ENCODE data around the gene CMTM3.

DNA sequence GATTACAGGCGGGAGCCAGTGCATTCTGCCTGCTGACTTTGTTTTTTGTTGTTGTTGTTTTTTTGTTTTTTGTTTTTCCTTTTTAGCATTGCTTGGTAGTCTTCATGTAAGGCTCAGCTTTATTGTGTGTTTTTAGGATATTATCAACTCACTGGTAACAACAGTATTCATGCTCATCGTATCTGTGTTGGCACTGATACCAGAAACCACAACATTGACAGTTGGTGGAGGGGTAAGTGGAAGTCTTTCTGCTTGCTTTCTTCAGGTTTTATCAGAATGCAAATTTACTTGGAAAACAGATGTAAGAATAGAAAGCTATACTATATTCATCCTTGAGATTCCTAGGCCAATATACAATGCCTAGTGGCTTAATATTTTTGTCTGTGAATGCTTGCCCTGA, 41.5 kb upstream of the CMTM3 start:
- TF ChIP-seq, protein P1, sequence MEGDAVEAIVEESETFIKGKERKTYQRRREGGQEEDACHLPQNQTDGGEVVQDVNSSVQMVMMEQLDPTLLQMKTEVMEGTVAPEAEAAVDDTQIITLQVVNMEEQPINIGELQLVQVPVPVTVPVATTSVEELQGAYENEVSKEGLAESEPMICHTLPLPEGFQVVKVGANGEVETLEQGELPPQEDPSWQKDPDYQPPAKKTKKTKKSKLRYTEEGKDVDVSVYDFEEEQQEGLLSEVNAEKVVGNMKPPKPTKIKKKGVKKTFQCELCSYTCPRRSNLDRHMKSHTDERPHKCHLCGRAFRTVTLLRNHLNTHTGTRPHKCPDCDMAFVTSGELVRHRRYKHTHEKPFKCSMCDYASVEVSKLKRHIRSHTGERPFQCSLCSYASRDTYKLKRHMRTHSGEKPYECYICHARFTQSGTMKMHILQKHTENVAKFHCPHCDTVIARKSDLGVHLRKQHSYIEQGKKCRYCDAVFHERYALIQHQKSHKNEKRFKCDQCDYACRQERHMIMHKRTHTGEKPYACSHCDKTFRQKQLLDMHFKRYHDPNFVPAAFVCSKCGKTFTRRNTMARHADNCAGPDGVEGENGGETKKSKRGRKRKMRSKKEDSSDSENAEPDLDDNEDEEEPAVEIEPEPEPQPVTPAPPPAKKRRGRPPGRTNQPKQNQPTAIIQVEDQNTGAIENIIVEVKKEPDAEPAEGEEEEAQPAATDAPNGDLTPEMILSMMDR (IDR thresholded peaks at IDR 0.05 in 2 of 3, conservative IDR thresholded peaks at IDR 0.05 in 1 of 3; ENCODE audit: borderline replicate concordance in 1 of 3, insufficient read depth in 1 of 3, low read depth in 2 of 3, low read length in 2 of 3): no peak
- no peak for TF ChIP-seq EZH2 (IDR thresholded peaks at IDR 0.05)
- TF ChIP-seq SRF (IDR thresholded peaks at IDR 0.05; ENCODE audit: low read depth): no peak
- TF ChIP-seq POLR2A (IDR thresholded peaks at IDR 0.05; ENCODE audit: borderline replicate concordance, extremely low read depth, insufficient read depth, insufficient read length): no peak
- TF ChIP-seq POLR2AphosphoS5 (IDR thresholded peaks at IDR 0.05; ENCODE audit: low read depth, low read length): no peak
- TF ChIP-seq SIN3A (IDR thresholded peaks at IDR 0.05; ENCODE audit: low read depth): no peak
- TF ChIP-seq ZNF274 (IDR thresholded peaks at IDR 0.05; ENCODE audit: low read depth, low read length): no peak
- no peak for TF ChIP-seq TCF7L2 (IDR thresholded peaks at IDR 0.05; ENCODE audit: borderline replicate concordance, extremely low read depth, insufficient read depth, insufficient read length)
- TF ChIP-seq, protein P2, sequence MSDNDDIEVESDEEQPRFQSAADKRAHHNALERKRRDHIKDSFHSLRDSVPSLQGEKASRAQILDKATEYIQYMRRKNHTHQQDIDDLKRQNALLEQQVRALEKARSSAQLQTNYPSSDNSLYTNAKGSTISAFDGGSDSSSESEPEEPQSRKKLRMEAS (IDR thresholded peaks at IDR 0.05): no peak
- TF ChIP-seq CEBPB (IDR thresholded peaks at IDR 0.05; ENCODE audit: low read depth): no peak

All from HCT116 (cell line).